Osteoblast (primary cell): ENCODE data around the gene TECTB. TPM values are rescaled to one million over a fixed set of nuclear protein-coding genes. Genes with fewer than 3 reads are reported as not detected.

ENCODE experiments used
- DNase-seq: peaks from one replicate; pipeline ENCODE4 v3.0.0; 2011; ENCODE audit warnings: low spot score, mixed read lengths; ENCODE audit not compliant: insufficient read length; ENCODE audit errors: missing footprints
- H2AFZ ChIP-seq: 2 replicates; pipeline ENCODE4 v1.6.0; 2011; ENCODE audit warnings: mild to moderate bottlenecking, low read length
- H3K27ac ChIP-seq: 2 replicates; pipeline ENCODE4 v1.5.1; 2011; ENCODE audit warnings: mild to moderate bottlenecking, low read depth, low read length, moderate library complexity
- H3K27me3 ChIP-seq: 2 replicates; pipeline ENCODE4 v1.6.0; 2012; ENCODE audit warnings: mild to moderate bottlenecking, control low read depth, inconsistent platforms, low read length, moderate library complexity; ENCODE audit not compliant: insufficient read depth
- H3K36me3 ChIP-seq: 2 replicates; pipeline ENCODE4 v1.5.1; 2011; ENCODE audit warnings: mild to moderate bottlenecking, low read length, control low read depth, moderate library complexity; ENCODE audit not compliant: insufficient read depth
- H3K4me1 ChIP-seq: 2 replicates; pipeline ENCODE4 v1.5.1; 2011; ENCODE audit warnings: mild to moderate bottlenecking, low read length, control low read depth, moderate library complexity; ENCODE audit not compliant: insufficient read depth
- H3K4me2 ChIP-seq: 2 replicates; pipeline ENCODE4 v1.6.0; 2011; ENCODE audit warnings: mild to moderate bottlenecking, low read length; ENCODE audit not compliant: insufficient read depth
- H3K4me3 ChIP-seq: fragments of 200-600 bp; sonication (generic); 3 replicates; pipeline ENCODE4 v1.5.1; 2012; ENCODE audit warnings: mild to moderate bottlenecking, low read length, inconsistent platforms; ENCODE audit not compliant: insufficient read depth
- H3K79me2 ChIP-seq: 2 replicates; pipeline ENCODE4 v1.6.0; 2012; ENCODE audit warnings: mild to moderate bottlenecking, low read length, control low read depth, inconsistent platforms; ENCODE audit not compliant: insufficient read depth
- H3K9me3 ChIP-seq: 2 replicates; pipeline ENCODE4 v1.5.1; 2011; ENCODE audit warnings: low read depth, low read length, control low read depth
- H4K20me1 ChIP-seq: 2 replicates; pipeline ENCODE4 v1.6.0; 2012; ENCODE audit warnings: mild to moderate bottlenecking, low read length, control low read depth; ENCODE audit not compliant: insufficient read depth
- total RNA-seq: library from RNA; depleted of rRNA; stranded (reverse); fragments of >200 nt; gene quantifications from 2 replicates; pipeline ENCODE4 v1.2.3, GENCODE V29; 2012
- TF ChIP-seq, protein P1 (sequence below): IDR thresholded peaks from 2 replicates; pipeline ENCODE4 v1.5.1; 2011; ENCODE audit warnings: mild to moderate bottlenecking, low read depth, low read length, moderate library complexity; ENCODE audit errors: extremely low read depth

The TECTB gene
- total RNA-seq, 1 donor = not detected

DNA sequence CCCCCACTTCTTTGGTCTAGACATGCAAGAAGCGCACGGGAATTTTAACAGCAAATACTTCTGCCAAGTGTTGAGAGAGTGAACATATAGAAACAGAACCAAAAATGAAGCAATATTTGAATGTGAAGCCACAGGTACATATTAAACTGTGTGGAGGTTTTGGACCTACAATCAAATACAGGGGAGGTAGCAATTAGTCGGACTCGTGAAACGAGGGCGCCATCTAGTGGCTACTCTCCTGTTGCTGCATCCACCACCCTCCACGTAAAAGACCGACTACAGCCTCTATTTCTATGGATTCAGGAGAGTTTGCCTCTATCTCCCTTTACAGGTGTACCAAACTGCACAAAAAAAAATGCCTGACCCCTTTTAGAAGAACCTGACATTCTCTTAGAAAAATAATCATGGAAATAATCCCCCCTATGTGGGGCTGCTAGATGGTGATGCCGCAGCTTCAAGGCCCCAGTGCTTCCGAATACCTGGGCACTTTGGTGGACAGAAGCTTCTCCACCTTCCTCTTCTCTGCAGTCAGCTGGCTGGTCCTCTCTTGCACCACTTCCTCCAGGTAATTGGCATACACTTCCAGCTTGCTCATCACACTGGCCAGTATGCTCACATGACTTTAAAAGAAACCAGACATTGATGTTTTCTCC lies 31.7 kb downstream of the TECTB start:
- no peak overlapping the region for H3K4me3 ChIP-seq

DNA sequence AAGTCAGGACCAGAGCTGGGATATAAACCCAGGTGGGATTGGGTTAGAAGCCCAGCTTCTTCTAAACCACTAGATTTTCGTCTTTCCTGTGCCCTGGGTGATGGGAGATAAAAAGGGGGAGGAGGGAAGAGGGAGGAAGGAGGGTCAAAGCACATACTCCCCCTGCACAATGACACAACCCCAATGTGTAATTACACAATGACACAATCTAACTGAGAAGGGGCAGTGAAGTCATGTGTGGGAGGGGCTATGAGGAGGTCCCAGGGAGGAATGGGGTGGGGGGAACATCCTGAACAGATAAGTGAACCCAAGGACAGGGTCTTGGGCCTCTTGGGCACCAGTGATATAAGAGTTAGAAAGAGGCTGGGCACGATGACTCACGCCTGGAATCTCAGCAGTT lies 44.5 kb downstream of the TECTB start:
- Histone ChIP-seq H2AFZ (no peak overlapping the region), H3K79me2 (no peaks in the 10 kb centered on the region), H3K36me3 (no peaks in the 10 kb centered on the region), H3K27ac (no peak overlapping the region), H3K4me1 (no peaks in the 10 kb centered on the region), H3K4me3 (no peak overlapping the region), H4K20me1 (no peaks in the 10 kb centered on the region), H3K27me3 (peaks cover 5% of the 10 kb centered on the region), H3K4me2 (no peak overlapping the region), H3K9me3 (no peaks in the 10 kb centered on the region)
- TF ChIP-seq, protein P1, sequence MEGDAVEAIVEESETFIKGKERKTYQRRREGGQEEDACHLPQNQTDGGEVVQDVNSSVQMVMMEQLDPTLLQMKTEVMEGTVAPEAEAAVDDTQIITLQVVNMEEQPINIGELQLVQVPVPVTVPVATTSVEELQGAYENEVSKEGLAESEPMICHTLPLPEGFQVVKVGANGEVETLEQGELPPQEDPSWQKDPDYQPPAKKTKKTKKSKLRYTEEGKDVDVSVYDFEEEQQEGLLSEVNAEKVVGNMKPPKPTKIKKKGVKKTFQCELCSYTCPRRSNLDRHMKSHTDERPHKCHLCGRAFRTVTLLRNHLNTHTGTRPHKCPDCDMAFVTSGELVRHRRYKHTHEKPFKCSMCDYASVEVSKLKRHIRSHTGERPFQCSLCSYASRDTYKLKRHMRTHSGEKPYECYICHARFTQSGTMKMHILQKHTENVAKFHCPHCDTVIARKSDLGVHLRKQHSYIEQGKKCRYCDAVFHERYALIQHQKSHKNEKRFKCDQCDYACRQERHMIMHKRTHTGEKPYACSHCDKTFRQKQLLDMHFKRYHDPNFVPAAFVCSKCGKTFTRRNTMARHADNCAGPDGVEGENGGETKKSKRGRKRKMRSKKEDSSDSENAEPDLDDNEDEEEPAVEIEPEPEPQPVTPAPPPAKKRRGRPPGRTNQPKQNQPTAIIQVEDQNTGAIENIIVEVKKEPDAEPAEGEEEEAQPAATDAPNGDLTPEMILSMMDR = no peak
- no peak for DNase-seq

More for the DNA sequence above, 31.7 kb downstream of the TECTB start:
- Histone ChIP-seq H3K4me2 (no peak overlapping the region), H4K20me1 (no peaks in the 10 kb centered on the region), H2AFZ (no peak overlapping the region), H3K79me2 (no peaks in the 10 kb centered on the region), H3K27me3 (peaks cover 10% of the 10 kb centered on the region), H3K36me3 (no peaks in the 10 kb centered on the region), H3K27ac (no peak overlapping the region), H3K4me1 (no peaks in the 10 kb centered on the region), H3K9me3 (no peaks in the 10 kb centered on the region)
- TF ChIP-seq, protein P1 = peak; percentile 92
- peak; percentile 91 for DNase-seq

DNA sequence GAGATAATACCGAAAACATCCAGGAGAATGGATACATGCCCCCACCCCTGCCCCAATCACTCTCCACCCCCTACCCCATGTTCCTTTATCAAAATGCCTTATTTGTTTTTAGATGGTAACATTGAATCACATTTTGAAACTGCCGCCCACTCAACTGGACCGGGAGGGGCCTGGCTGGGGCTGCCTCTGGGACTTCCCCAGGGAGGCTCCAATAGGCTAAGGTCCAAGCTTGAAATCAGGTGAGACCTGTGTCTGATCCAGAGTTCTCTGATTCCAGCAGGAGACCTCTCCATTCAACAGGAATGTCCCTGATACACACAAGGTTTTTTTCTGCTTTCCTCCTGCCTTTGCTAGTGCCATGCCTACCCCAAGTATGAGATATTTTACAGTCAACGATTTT lies 47.0 kb downstream of the TECTB start:
- H3K36me3 ChIP-seq = no peaks in the 10 kb centered on the region
- H3K79me2 ChIP-seq = no peaks in the 10 kb centered on the region
- H3K4me1 ChIP-seq = no peaks in the 10 kb centered on the region
- H3K9me3 ChIP-seq = no peaks in the 10 kb centered on the region
- H3K4me2 ChIP-seq = no peak overlapping the region
- no peaks in the 10 kb centered on the region for H4K20me1 ChIP-seq
- no peak overlapping the region for H2AFZ ChIP-seq
- H3K27me3 ChIP-seq = no peaks in the 10 kb centered on the region
- no peak overlapping the region for H3K4me3 ChIP-seq
- DNase-seq = no peak
- TF ChIP-seq, protein P1 = no peak
- H3K27ac ChIP-seq = no peak overlapping the region

GRCh38 chr10:112330607-112331160 lies 47.5 kb downstream of the TECTB start:
- Histone ChIP-seq H3K4me1 (no peaks in the 10 kb centered on the region), H2AFZ (no peak overlapping the region), H3K27me3 (no peaks in the 10 kb centered on the region), H3K36me3 (no peaks in the 10 kb centered on the region), H3K79me2 (no peaks in the 10 kb centered on the region), H4K20me1 (no peaks in the 10 kb centered on the region), H3K4me2 (no peak overlapping the region), H3K9me3 (no peaks in the 10 kb centered on the region), H3K4me3 (no peak overlapping the region), H3K27ac (no peak overlapping the region)
- TF ChIP-seq, protein P1 = no peak
- DNase-seq = no peak
